Bronchial smooth muscle cell (primary cell): ENCODE measurements around the gene ADAMTS3. TPM values are rescaled to one million over a fixed set of nuclear protein-coding genes. Genes with fewer than 3 reads are reported as not detected.

Source experiments
- total RNA-seq: library from RNA; depleted of rRNA; stranded (reverse); fragments of >200 nt; gene quantifications from 2 replicates; pipeline ENCODE4 v1.2.1, GENCODE V29; 2014

ADAMTS3 gene
- total RNA-seq = 1.9 and 4.1 TPM in 2 replicates

DNA sequence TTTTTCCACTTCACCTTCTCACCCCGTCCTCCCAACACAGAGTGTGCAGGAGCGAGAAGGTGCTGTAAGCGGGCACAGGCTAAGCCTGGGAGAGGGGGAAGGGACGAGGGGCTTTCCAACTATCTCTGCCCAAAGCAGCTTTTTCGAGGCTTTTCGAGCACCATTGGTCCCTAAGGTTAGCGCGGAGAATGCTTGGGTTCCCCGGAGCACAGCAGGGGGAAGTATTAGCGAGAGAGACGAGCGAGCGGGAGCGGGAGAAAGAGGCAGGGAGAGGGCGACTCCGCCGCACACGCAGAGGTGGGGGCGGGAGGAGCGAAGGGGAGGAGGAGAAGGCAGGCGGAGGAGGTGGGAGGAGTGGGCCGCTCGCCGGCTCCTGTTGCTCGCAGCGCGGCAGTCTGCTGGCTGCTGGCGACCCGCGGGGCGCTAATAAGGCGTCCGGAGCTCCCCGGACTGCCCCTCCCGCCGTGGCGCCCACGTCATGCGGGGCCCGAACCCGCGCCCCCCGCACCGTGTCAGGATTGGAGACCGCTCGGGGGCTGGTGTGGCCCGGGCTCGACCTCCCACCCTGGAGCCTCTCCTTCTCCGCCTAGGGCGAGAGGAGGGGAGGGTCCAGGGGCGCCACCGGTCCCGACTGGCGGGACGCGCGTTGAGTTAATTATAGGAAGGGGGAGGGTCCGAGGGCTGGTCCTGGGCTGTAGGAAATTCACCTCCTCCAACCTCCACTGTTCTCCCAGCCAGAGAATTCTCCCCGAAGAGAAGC lies at the start of gene ADAMTS3:
ADAMTS3 (minus strand) TSS at position 263 of the 760 bp plus-strand sequence. CDS start 459 bp downstream, outside the sequence.

